ENCODE measurements around the gene UGGT1.

- TF ChIP-seq, protein P1, sequence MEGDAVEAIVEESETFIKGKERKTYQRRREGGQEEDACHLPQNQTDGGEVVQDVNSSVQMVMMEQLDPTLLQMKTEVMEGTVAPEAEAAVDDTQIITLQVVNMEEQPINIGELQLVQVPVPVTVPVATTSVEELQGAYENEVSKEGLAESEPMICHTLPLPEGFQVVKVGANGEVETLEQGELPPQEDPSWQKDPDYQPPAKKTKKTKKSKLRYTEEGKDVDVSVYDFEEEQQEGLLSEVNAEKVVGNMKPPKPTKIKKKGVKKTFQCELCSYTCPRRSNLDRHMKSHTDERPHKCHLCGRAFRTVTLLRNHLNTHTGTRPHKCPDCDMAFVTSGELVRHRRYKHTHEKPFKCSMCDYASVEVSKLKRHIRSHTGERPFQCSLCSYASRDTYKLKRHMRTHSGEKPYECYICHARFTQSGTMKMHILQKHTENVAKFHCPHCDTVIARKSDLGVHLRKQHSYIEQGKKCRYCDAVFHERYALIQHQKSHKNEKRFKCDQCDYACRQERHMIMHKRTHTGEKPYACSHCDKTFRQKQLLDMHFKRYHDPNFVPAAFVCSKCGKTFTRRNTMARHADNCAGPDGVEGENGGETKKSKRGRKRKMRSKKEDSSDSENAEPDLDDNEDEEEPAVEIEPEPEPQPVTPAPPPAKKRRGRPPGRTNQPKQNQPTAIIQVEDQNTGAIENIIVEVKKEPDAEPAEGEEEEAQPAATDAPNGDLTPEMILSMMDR (IDR thresholded peaks at IDR 0.05; ENCODE audit: insufficient read depth, low read length, poor library complexity, severe bottlenecking): no peak
- no peak for TF ChIP-seq EZH2phosphoT487 (conservative IDR thresholded peaks at IDR 0.05; ENCODE audit: low read length)
Observed at GRCh38 chr2:128043041-128043440, 48.0 kb upstream of the UGGT1 start.

Data from SU-DHL-6 (cell line).